GM12865 (cell line): ENCODE results near the gene TACR1.

Source experiments
- DNase-seq: peaks from one replicate; pipeline ENCODE4 v3.0.0; 2010; ENCODE audit warnings: low read depth
- H3K4me3 ChIP-seq: 2 replicates; pipeline ENCODE4 v1.5.1; 2011; ENCODE audit warnings: mild to moderate bottlenecking, low read depth, low read length, control low read depth
- CTCF ChIP-seq: IDR thresholded peaks from 2 replicates; pipeline ENCODE4 v1.5.1; 2011; ENCODE audit warnings: low read length, control low read depth, low read depth, inconsistent platforms; ENCODE audit not compliant: insufficient read depth; ENCODE audit errors: missing control alignments

Gene TACR1

GRCh38 chr2:75098856-75099255 is 100.5 kb downstream of the TACR1 start:
- H3K4me3 ChIP-seq, result no peak overlapping the region
- TF ChIP-seq CTCF, result peak; percentile 50
- peak; percentile 64 for DNase-seq

- no peak for TF ChIP-seq CTCF
- no peak overlapping the region for H3K4me3 ChIP-seq
- DNase-seq, result no peak
Measured at GRCh38 chr2:75097831-75098230, 101.5 kb downstream of the TACR1 start.

GRCh38 chr2:75094405-75094804 is 104.9 kb downstream of the TACR1 start:
- no peak for TF ChIP-seq CTCF
- no peak overlapping the region for H3K4me3 ChIP-seq
- DNase-seq, result no peak

- no peak for DNase-seq
- H3K4me3 ChIP-seq, result no peak overlapping the region
- TF ChIP-seq CTCF, result no peak
Measured at GRCh38 chr2:75090770-75091515, 108.4 kb downstream of the TACR1 start.

- TF ChIP-seq CTCF, result no peak
- no peak overlapping the region for H3K4me3 ChIP-seq
- DNase-seq, result no peak
Measured at GRCh38 chr2:75089471-75089870, 109.8 kb downstream of the TACR1 start.

GRCh38 chr2:75088791-75089190 is 110.5 kb downstream of the TACR1 start:
- no peak overlapping the region for H3K4me3 ChIP-seq
- no peak for TF ChIP-seq CTCF

GRCh38 chr2:75087736-75088135 is 111.6 kb downstream of the TACR1 start:
- no peak for DNase-seq
- H3K4me3 ChIP-seq, result no peak overlapping the region
- TF ChIP-seq CTCF, result no peak

More at GRCh38 chr2:75088791-75089190, 110.5 kb downstream of the TACR1 start:
- DNase-seq, result no peak
